22Rv1 (cell line): Measurements from ENCODE around the gene PTCD2.

Source experiments
- H3K27ac ChIP-seq: fragments of 450-650 bp; 2 replicates; pipeline ENCODE4 v1.5.1; 2017
- CTCF ChIP-seq: fragments of 450-650 bp; IDR thresholded peaks from 2 replicates; pipeline ENCODE4 v1.5.1; 2017; ENCODE audit warnings: mild to moderate bottlenecking
- ZFX ChIP-seq: fragments of 450-650 bp; IDR thresholded peaks from 2 replicates; pipeline ENCODE4 v1.6.1; 2017; ENCODE audit warnings: antibody characterized with exemption, borderline replicate concordance

Gene PTCD2

DNA sequence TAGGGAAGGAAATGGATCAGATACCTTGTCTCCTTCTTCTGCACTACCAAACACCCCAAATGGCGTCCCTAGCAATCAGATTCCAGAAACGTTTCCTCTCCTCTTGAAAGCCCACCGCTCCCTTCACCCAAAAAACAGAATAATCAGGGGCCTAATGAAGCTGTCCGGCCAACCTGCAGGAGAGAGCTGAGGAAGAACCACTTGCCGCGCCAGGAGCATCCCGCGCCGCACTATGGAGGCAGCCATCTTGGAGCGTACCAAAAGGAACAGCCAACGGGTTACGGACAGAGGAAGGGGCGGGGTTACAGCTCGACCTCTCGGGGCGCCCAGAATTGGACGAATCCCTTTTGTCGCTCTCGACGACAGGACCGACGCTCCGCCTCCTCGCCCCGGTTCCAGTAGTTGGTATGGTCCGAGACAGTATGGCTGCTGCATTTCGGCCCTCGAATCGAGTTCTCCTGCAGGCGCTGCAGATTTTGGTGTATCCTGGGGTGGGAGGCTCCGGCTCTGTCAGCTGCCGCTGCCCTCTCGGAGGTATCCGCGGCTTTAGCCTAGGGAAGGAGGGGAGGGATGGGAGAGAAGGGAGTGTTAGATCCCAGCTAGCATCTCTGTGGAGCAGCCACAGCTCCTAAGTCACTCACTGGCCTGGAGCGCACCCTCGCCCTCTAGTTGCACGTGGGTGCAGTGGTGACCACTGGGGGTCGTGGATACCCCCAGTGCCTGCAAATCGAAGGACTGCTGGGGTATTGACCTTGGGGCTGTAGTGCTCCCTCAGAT, at the start of gene PTCD2, which contains the start of gene MRPS27:
TSS of gene PTCD2 (plus strand) at position 398 of the 777 bp plus-strand sequence. CDS start at position 408, 10 bp downstream.
TSS of gene MRPS27 (minus strand) at position 265 of the 777 bp plus-strand sequence. CDS start at position 246, 19 bp downstream.
- TF ChIP-seq CTCF: peak; percentile 32
- TF ChIP-seq ZFX: no peak

DNA sequence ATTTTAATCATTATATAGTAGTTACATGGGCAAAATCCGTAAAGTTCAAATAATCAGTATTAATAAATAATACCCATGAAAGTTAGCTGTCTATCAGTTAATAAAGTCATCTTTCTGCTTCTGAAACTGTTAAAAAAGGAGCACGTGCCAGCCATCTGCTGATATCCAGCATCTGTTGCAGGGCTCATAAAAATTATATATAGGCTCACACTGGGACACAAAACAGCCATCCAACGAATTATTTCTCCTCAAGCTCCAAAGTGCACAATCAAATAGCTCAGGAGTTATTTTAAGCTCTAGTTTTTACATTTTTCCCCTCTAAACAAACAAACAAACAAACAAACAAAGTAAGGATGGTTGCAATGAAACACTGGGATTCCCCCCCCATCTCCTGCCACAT, 48.5 kb upstream of the PTCD2 start:
- TF ChIP-seq CTCF (no peak), ZFX (no peak)
- no peak overlapping the region for H3K27ac ChIP-seq

More for the DNA sequence above, at the start of gene PTCD2, which contains the start of gene MRPS27:
- peak within 1 kb of the TSS; percentile 81 for H3K27ac ChIP-seq

DNA sequence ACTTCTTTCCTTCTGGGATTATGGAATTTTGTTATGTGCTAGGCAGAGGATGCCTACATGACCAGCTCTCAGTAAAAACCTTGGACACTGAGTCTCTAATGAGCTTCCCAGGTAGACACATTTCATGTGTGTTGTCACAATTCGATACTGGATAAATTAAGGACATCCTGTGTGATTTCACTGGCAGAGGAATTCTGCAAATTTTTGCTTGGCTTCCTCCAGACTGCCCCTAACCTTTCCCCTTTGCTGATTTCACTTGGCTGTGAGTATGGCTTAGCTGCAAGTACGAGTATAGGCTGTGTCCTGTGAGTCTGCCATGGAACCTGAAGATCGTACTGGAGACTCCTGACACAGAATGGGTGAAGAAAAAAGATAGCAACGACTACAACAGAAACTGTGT, 47.8 kb upstream of the PTCD2 start:
- no peak overlapping the region for H3K27ac ChIP-seq
- TF ChIP-seq CTCF (no peak), ZFX (no peak)

GRCh38 chr5:72273547-72273946, 46.6 kb upstream of the PTCD2 start:
- H3K27ac ChIP-seq: no peak overlapping the region
- TF ChIP-seq CTCF: no peak
- TF ChIP-seq ZFX: no peak

- TF ChIP-seq ZFX (no peak), CTCF (no peak)
- H3K27ac ChIP-seq: no peak overlapping the region
Observed at GRCh38 chr5:72276219-72276752, 43.9 kb upstream of the PTCD2 start.

DNA sequence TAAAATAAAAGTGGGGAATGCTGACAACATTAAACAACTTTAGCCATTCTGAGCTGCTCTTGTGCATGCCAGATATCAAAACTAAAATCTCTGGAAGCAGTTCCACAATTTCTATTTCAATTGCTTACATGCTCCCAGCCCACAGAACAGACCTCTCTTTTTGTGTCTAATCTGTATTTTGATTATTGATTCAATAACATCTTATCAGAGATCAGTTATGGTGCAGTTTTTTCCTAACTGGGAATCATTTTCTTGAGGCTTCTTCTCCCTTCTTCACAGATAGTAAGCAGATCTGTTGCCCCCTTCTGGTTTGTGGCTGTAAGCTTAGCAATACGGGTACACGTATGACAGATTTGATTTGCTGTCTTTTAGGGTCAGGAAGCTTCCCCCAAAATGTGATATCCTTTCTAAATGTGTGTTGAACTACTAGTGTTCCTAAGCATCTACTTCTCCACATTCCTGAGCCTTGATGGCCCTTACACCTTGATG, 39.5 kb upstream of the PTCD2 start:
- no peak overlapping the region for H3K27ac ChIP-seq
- TF ChIP-seq ZFX (no peak), CTCF (peak; percentile 37)

DNA sequence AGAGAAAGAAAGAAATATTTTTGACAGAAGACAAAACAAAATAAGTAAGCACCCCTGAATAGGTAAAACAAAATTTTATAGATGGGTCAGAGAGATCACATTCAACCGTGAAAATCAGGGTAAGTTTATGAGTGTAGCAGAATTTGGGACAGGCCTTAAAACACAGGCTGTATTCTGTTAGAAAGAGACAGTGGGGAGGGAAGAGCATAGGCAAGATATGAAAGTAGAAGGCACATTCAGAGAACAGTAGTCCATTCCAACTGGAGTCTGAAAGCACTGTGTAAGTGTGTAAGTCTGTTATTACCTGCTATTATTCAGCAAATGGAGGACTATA, 38.8 kb upstream of the PTCD2 start:
- TF ChIP-seq ZFX: no peak
- no peak for TF ChIP-seq CTCF

More for the DNA sequence above, 38.8 kb upstream of the PTCD2 start:
- peak overlapping the region; percentile 35 for H3K27ac ChIP-seq
